VCaP (cell line): ENCODE measurements around the gene NFYA.

Experiments used
- H3K27ac ChIP-seq: fragments of 450-650 bp; 2 replicates; pipeline ENCODE4 v1.5.1; 2017
- TF ChIP-seq, protein P1 (sequence below): fragments of 450-650 bp; conservative IDR thresholded peaks from 2 replicates; pipeline ENCODE4 v1.5.1; 2017; ENCODE audit warnings: mild to moderate bottlenecking, moderate library complexity

NFYA gene

DNA sequence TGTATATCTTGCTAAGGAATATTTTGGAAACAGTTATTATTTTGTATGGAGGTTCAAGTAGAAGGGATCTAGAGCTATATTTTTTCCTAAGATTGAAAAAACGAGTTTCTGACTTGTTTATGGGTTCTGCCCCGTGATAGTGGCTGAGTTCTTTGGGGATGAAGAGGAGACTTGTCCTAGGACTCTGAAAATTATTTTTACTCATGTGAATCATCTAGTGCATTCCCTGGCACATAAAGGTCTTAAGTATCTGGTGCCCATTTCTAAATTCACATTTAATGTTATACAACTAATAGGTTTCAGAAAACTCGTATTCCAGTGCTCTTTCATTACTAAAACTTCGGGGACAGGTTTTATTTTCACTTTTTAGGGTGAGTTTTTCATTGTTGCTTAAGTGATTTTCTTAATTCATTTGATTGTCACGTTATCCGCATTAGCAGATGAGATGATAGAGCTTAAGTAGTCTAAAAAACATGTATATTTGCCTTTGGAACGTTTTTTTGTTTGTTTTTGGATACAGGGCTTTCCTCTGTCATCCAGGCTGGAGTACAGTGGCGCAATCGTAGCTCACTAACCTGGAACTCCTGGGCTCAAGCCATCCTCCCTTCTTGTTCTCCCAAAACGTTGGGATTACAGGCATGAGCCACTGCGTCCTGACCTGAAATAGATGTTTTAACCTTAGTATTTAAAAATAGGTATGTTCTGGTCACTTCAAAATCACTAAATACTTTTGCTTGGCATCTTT lies 2.1 kb downstream of the NFYA start:
- TF ChIP-seq, protein P1, sequence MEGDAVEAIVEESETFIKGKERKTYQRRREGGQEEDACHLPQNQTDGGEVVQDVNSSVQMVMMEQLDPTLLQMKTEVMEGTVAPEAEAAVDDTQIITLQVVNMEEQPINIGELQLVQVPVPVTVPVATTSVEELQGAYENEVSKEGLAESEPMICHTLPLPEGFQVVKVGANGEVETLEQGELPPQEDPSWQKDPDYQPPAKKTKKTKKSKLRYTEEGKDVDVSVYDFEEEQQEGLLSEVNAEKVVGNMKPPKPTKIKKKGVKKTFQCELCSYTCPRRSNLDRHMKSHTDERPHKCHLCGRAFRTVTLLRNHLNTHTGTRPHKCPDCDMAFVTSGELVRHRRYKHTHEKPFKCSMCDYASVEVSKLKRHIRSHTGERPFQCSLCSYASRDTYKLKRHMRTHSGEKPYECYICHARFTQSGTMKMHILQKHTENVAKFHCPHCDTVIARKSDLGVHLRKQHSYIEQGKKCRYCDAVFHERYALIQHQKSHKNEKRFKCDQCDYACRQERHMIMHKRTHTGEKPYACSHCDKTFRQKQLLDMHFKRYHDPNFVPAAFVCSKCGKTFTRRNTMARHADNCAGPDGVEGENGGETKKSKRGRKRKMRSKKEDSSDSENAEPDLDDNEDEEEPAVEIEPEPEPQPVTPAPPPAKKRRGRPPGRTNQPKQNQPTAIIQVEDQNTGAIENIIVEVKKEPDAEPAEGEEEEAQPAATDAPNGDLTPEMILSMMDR: no peak
- peak overlapping the region; percentile 99 for H3K27ac ChIP-seq

DNA sequence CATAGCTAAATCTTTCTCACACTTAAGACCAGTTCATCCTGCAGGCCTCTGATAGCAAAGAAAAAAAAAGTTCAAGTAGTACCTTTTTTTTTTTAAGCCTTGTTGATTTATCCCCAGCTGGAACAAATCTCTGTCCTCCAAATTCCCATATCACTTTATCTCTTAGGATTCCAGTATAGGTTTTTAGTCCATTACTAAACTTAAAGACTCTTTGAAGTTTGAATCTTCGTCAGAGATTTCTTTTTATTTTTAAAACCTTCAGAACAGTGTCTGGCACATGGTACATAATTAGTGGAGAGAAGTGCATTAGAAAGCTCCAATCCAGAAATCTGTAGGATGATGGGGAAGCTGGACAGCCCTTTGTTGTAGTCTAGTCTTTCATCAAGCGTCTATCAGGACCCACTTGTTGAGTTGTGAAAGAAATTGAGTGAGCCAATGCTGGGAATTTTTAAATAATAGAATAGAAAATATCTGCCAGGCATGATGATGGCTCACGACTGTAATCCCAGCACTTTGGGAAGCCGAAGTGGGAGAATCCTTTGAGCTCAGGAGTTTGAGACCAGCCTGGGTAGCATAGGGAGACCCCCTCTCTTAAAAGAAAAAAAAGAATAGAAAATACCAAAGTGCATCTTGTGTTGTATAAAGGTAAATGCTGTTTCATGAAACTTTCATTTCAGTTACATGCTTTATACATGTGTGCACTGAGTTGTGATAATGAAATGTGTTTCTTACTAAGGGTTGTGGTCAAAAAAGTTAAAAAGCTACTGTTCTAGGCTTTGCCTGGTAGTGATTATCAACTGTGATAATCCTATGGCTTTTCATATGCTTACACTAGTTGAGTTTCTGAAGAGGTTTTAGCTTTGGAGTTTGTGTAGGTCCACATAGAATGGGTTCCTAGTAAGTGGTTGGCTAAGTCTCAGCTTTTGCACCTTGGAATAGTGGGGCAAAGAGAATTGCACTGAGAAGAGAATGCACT lies 3.2 kb downstream of the NFYA start:
- H3K27ac ChIP-seq: peak overlapping the region; percentile 99
- TF ChIP-seq, protein P1: no peak

DNA sequence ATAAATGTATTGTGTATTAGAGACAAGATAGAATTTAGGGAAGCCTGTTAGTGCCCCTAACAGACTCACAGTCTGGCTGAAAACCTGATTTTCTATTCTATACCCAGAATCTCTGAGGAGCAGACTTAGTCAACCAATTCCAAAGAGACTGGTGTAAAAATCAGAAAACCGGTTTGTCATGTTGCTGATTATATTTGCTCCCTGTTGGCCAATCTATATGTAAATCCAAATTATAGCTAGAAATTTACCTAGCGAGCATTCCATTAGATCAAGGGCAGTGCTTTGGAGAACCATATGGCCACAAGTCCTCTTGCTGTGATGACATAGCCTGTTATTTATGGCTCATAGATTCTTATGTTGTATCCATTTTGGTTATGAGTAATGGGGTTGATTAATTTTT lies 4.8 kb downstream of the NFYA start:
- no peak overlapping the region for H3K27ac ChIP-seq

DNA sequence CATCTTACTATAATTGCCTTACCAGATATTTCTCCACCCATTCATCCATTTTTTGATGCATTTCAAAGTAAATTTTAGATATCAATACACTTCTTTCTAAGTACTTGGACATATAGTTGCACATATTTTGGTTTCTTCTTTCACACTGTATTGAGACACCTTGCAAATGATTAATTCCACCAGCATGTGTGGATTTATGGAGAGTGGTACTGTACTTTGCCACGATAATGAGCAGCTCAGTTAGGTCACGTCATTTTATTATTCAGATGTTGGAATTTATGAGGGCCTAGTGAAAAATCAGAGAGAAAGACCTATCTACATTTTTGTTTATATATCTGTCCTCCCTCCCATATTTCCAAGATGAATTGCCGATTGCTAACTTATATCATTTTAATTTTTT lies 5.3 kb downstream of the NFYA start:
- H3K27ac ChIP-seq: no peak overlapping the region
- TF ChIP-seq, protein P1: no peak

More for the DNA sequence above, 4.8 kb downstream of the NFYA start:
- TF ChIP-seq, protein P1: no peak

DNA sequence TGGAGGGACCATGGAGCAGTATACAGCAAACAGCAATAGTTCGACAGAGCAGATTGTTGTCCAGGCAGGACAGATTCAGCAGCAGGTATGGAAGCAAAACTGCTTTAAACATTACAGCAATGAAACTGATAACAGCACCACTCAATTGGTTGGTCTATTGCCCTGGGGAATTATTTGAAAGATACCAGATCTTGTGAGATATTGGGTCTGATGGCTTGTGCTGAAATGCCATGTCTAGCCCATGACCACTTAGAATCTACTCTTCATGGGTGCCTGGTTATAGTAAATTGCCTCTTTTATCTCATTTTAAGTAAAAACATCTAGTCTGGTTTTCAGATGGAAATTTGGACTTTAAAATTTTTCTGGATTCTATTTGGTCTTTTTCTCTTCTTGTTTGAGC lies 6.3 kb downstream of the NFYA start:
- TF ChIP-seq, protein P1: no peak
- no peak overlapping the region for H3K27ac ChIP-seq

DNA sequence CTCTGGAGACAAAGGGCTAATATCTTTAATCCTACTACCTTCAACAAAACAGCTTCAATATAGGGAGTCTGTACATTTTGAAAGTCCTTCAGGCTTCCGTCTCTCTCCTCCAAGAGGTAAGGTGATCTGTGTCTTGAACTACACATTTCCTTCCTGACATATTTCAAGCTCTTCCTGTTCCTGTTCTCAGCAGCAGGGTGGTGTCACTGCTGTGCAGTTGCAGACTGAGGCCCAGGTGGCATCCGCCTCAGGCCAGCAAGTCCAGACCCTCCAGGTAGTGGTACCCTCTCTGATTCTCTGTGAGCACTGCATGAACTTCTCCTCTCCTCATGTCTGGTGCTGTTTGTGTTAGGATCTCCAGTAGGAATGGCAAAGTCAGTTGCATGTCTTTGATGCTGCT lies 7.8 kb downstream of the NFYA start:
- TF ChIP-seq, protein P1: no peak
- peak overlapping the region; percentile 73; the same call in 1 of the 2 replicates for H3K27ac ChIP-seq

DNA sequence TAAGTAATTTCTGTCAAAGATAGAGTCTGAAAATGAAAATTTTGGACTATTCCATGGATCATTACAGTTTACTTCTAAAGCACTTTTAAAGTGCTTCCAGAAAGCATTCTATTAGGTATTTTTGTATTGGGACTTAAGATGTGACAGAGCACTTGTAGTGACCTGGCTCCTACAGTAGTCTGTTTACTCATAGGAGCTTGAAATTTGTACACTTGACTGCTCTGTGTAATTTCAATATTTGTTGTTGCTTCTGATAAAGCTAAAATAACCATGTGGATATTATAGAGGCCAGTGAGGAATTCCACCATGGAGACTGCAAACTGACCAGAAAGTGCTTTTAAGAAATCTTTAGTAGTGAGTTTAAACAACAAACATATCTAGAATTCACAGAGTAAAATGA lies 10.3 kb downstream of the NFYA start:
- peak overlapping the region; percentile 73 for H3K27ac ChIP-seq
- TF ChIP-seq, protein P1: no peak
